Heart left ventricle (tissue), 13 donors: ENCODE data around the gene CRACDL.

Experiments
- POLR2A ChIP-seq, 2 donors: fragments of 450-650 bp; IDR thresholded peaks; one replicate each; pipeline ENCODE4 v1.6.1; 2017; ENCODE audit warnings: antibody characterized with exemption in 2 of 2, mild to moderate bottlenecking in 2 of 2, moderate library complexity in 2 of 2
- TF ChIP-seq, protein P1 (sequence below), 12 donors: fragments of 200-600 bp; sonication (generic) in 4 of 12; IDR thresholded peaks; one replicate each; pipeline versions ENCODE4 v1.5.0 to v1.8.0; 2018 to 2022; ENCODE audit warnings: antibody characterized with exemption in 12 of 12, mild to moderate bottlenecking in 5 of 12
- donor health status: ischemic (EF 13 %, LVEDD 7.1; RV severe dilation, severe dysfunction).
- donor health status: DM: no; HTN: yes; CAD: no.
- donor health status: DM: no; HTN: no; CAD: no.
- donor health status: ischemic (EF 25% LVEDD 6.9; RV normal size, moderate dysfunction).
- donor health status: ischemic (EF 25% LVEDD 5.7; RV mildly dilated, moderate dysfunction).
- donor health status: ischemic (EF 35%, LVEDD 5.7; RV mildly dilated, moderate dysfunction).
- donor health status: nonischemic (EF 11% LVEDD 7.7; RV severe dilation, severe dysfunction).
- donor health status: DM: yes; HTN: yes; CAD: no.
- donor health status: PGD.
- donor health status: ischemic (EF 29% LVEDD 5.4; RV normal size, mild dysfunction).
- donor health status: nonischemic (EF 23%, LVEDD 6.1; RV moderate dilation, normal function).

GRCh38 chr2:98829581-98830270 lies 106.3 kb downstream of the CRACDL start:
- TF ChIP-seq, protein P1, sequence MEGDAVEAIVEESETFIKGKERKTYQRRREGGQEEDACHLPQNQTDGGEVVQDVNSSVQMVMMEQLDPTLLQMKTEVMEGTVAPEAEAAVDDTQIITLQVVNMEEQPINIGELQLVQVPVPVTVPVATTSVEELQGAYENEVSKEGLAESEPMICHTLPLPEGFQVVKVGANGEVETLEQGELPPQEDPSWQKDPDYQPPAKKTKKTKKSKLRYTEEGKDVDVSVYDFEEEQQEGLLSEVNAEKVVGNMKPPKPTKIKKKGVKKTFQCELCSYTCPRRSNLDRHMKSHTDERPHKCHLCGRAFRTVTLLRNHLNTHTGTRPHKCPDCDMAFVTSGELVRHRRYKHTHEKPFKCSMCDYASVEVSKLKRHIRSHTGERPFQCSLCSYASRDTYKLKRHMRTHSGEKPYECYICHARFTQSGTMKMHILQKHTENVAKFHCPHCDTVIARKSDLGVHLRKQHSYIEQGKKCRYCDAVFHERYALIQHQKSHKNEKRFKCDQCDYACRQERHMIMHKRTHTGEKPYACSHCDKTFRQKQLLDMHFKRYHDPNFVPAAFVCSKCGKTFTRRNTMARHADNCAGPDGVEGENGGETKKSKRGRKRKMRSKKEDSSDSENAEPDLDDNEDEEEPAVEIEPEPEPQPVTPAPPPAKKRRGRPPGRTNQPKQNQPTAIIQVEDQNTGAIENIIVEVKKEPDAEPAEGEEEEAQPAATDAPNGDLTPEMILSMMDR (IDR thresholded peaks at IDR 0.05): no peak
- no peak for TF ChIP-seq POLR2A (IDR thresholded peaks at IDR 0.05)
